Measurements from ENCODE around the gene DDX25. TPM values are rescaled to one million over a fixed set of nuclear protein-coding genes. Genes with fewer than 3 reads are reported as not detected.

DDX25 gene
- total and polyA plus RNA-seq, 2 of the 13 experiments (the other 11 are each of a cell fraction or from before 2014, with no cell fraction given), result 0.17 to 0.29 TPM

DNA sequence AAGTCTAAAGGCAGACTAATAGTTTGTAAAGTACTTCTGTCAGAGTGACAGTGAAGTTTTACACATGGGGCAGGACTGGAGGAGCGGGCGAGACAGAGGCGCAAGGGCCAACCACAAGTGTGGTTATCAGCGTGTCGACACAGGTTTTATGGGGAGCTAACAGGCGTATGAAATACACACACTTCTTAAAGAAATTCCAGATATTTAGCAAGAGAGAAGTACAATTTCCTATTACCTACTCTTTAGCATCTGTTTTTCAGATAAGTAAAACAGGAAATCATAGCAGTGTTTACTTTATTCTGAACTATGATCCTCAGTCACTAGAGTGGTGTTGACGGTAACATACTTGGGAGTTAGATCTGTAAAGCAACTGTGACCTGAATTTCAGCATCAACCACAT is 64.0 kb downstream of the DDX25 start (continued):
- TF ChIP-seq, protein P1, sequence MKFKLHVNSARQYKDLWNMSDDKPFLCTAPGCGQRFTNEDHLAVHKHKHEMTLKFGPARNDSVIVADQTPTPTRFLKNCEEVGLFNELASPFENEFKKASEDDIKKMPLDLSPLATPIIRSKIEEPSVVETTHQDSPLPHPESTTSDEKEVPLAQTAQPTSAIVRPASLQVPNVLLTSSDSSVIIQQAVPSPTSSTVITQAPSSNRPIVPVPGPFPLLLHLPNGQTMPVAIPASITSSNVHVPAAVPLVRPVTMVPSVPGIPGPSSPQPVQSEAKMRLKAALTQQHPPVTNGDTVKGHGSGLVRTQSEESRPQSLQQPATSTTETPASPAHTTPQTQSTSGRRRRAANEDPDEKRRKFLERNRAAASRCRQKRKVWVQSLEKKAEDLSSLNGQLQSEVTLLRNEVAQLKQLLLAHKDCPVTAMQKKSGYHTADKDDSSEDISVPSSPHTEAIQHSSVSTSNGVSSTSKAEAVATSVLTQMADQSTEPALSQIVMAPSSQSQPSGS (CRISPR knock-in tag; IDR thresholded peaks at IDR 0.05), result no peak
- TF ChIP-seq, protein P2, sequence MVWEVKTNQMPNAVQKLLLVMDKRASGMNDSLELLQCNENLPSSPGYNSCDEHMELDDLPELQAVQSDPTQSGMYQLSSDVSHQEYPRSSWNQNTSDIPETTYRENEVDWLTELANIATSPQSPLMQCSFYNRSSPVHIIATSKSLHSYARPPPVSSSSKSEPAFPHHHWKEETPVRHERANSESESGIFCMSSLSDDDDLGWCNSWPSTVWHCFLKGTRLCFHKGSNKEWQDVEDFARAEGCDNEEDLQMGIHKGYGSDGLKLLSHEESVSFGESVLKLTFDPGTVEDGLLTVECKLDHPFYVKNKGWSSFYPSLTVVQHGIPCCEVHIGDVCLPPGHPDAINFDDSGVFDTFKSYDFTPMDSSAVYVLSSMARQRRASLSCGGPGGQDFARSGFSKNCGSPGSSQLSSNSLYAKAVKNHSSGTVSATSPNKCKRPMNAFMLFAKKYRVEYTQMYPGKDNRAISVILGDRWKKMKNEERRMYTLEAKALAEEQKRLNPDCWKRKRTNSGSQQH (CRISPR knock-in tag; IDR thresholded peaks at IDR 0.05; ENCODE audit: low read depth), result no peak
- TF ChIP-seq SP140L (CRISPR knock-in tag; IDR thresholded peaks at IDR 0.05; ENCODE audit: borderline replicate concordance), result no peak
- no peak for TF ChIP-seq IKZF1 (IDR thresholded peaks at IDR 0.05)
- no peak for TF ChIP-seq ZNF253 (CRISPR knock-in tag; IDR thresholded peaks at IDR 0.05; ENCODE audit: borderline replicate concordance)
- no peak for TF ChIP-seq PHF5A (CRISPR knock-in tag; IDR thresholded peaks at IDR 0.05; ENCODE audit: low read depth, unreplicated experiment)
- TF ChIP-seq, protein P3, sequence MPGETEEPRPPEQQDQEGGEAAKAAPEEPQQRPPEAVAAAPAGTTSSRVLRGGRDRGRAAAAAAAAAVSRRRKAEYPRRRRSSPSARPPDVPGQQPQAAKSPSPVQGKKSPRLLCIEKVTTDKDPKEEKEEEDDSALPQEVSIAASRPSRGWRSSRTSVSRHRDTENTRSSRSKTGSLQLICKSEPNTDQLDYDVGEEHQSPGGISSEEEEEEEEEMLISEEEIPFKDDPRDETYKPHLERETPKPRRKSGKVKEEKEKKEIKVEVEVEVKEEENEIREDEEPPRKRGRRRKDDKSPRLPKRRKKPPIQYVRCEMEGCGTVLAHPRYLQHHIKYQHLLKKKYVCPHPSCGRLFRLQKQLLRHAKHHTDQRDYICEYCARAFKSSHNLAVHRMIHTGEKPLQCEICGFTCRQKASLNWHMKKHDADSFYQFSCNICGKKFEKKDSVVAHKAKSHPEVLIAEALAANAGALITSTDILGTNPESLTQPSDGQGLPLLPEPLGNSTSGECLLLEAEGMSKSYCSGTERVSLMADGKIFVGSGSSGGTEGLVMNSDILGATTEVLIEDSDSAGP (CRISPR knock-in tag; IDR thresholded peaks at IDR 0.05; ENCODE audit: borderline replicate concordance), result no peak
- TF ChIP-seq ZNF343 (CRISPR knock-in tag; IDR thresholded peaks at IDR 0.05), result no peak
- no peak for TF ChIP-seq PHF21A (CRISPR knock-in tag; IDR thresholded peaks at IDR 0.05)
- TF ChIP-seq ISX (CRISPR knock-in tag; conservative IDR thresholded peaks at IDR 0.05), result no peak
- 0 out of 2 replicates have a peak, but pooled peaks have one; percentile 27 for TF ChIP-seq SOX5 (CRISPR knock-in tag; IDR thresholded peaks at IDR 0.05; ENCODE audit: borderline replicate concordance)
- TF ChIP-seq GABPA (IDR thresholded peaks at IDR 0.05; ENCODE audit: low read depth, low read length), result no peak
- peak; percentile 46 for TF ChIP-seq GABPA (CRISPR knock-in tag; IDR thresholded peaks at IDR 0.05; ENCODE audit: low read depth)
- no peak for TF ChIP-seq MBNL3 (CRISPR knock-in tag; conservative IDR thresholded peaks at IDR 0.05)
- no peak for TF ChIP-seq TOE1 (CRISPR knock-in tag; IDR thresholded peaks at IDR 0.05)
- no peak for TF ChIP-seq HNRNPLL (IDR thresholded peaks at IDR 0.05; ENCODE audit: low read depth, low read length, poor library complexity, severe bottlenecking)
- no peak for TF ChIP-seq ZNF605 (CRISPR knock-in tag; IDR thresholded peaks at IDR 0.05)
- TF ChIP-seq HDAC6 (IDR thresholded peaks at IDR 0.05; ENCODE audit: low read depth, low read length), result no peak
- no peak for TF ChIP-seq SALL2 (CRISPR knock-in tag; IDR thresholded peaks at IDR 0.05)
- TF ChIP-seq ASH2L (IDR thresholded peaks at IDR 0.05; ENCODE audit: insufficient read length, low read depth, low read length), result peak; percentile 43
- TF ChIP-seq, protein P4, sequence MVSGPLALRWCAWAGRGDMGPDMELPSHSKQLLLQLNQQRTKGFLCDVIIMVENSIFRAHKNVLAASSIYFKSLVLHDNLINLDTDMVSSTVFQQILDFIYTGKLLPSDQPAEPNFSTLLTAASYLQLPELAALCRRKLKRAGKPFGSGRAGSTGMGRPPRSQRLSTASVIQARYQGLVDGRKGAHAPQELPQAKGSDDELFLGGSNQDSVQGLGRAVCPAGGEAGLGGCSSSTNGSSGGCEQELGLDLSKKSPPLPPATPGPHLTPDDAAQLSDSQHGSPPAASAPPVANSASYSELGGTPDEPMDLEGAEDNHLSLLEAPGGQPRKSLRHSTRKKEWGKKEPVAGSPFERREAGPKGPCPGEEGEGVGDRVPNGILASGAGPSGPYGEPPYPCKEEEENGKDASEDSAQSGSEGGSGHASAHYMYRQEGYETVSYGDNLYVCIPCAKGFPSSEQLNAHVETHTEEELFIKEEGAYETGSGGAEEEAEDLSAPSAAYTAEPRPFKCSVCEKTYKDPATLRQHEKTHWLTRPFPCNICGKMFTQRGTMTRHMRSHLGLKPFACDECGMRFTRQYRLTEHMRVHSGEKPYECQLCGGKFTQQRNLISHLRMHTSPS (CRISPR knock-in tag; IDR thresholded peaks at IDR 0.05; ENCODE audit: low read depth), result no peak
- TF ChIP-seq FOXC1 (CRISPR knock-in tag; IDR thresholded peaks at IDR 0.05; ENCODE audit: borderline replicate concordance), result no peak
- peak; percentile 33; the same call in 1 of the 2 replicates for TF ChIP-seq FOXK1 (CRISPR knock-in tag; IDR thresholded peaks at IDR 0.05; ENCODE audit: borderline replicate concordance, low read depth)
- TF ChIP-seq, protein P5, sequence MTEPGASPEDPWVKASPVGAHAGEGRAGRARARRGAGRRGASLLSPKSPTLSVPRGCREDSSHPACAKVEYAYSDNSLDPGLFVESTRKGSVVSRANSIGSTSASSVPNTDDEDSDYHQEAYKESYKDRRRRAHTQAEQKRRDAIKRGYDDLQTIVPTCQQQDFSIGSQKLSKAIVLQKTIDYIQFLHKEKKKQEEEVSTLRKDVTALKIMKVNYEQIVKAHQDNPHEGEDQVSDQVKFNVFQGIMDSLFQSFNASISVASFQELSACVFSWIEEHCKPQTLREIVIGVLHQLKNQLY (CRISPR knock-in tag; IDR thresholded peaks at IDR 0.05), result no peak
- TF ChIP-seq ZKSCAN5 (CRISPR knock-in tag; IDR thresholded peaks at IDR 0.05), result no peak
- no peak for TF ChIP-seq ZKSCAN8 (CRISPR knock-in tag; IDR thresholded peaks at IDR 0.05; ENCODE audit: borderline replicate concordance)
- 0 out of 2 replicates have a peak, but pooled peaks have one; percentile 28 for TF ChIP-seq MIXL1 (CRISPR knock-in tag; IDR thresholded peaks at IDR 0.05)
